Loucy (cell line): ENCODE results near the gene MEX3B.

Source experiments
- H2AFZ ChIP-seq: fragments of 200-600 bp; sonication (generic); 2 replicates; pipeline ENCODE4 v1.6.0; 2016; ENCODE audit warnings: antibody characterized with exemption, mild to moderate bottlenecking, low read length, moderate library complexity
- H3F3A ChIP-seq: fragments of 200-600 bp; 2 replicates; pipeline ENCODE4 v1.6.0; 2016; ENCODE audit warnings: antibody characterized with exemption, low read depth, mild to moderate bottlenecking
- H3K27me3 ChIP-seq: fragments of 200-600 bp; sonication (generic); 2 replicates; pipeline ENCODE4 v1.6.1; 2014; ENCODE audit warnings: low read length, mild to moderate bottlenecking; ENCODE audit not compliant: insufficient read depth, poor library complexity, severe bottlenecking
- H3K36me3 ChIP-seq: fragments of 200-600 bp; sonication (generic); 2 replicates; pipeline ENCODE4 v1.6.1; 2016; ENCODE audit warnings: low read length; ENCODE audit not compliant: insufficient read depth
- H3K4me1 ChIP-seq: fragments of 200-600 bp; sonication (generic); 2 replicates; pipeline ENCODE4 v1.5.1; 2014; ENCODE audit warnings: low read length, mild to moderate bottlenecking; ENCODE audit not compliant: insufficient read depth, poor library complexity, severe bottlenecking
- H3K4me2 ChIP-seq: fragments of 200-600 bp; sonication (generic); 2 replicates; pipeline ENCODE4 v1.6.0; 2014; ENCODE audit warnings: antibody characterized with exemption, low read length, low read depth, mild to moderate bottlenecking; ENCODE audit not compliant: poor library complexity, severe bottlenecking
- H3K4me3 ChIP-seq: fragments of 200-600 bp; sonication (generic); 2 replicates; pipeline ENCODE4 v1.5.1; 2014; ENCODE audit warnings: low read length, mild to moderate bottlenecking, mixed read lengths; ENCODE audit not compliant: poor library complexity, severe bottlenecking
- H3K79me2 ChIP-seq: fragments of 200-600 bp; sonication (generic); 2 replicates; pipeline ENCODE4 v1.6.1; 2014; ENCODE audit warnings: low read length; ENCODE audit not compliant: insufficient read depth
- H3K9ac ChIP-seq: fragments of 200-600 bp; sonication (generic); 2 replicates; pipeline ENCODE4 v1.6.0; 2014; ENCODE audit warnings: mild to moderate bottlenecking, low read depth, low read length, moderate library complexity; ENCODE audit not compliant: poor library complexity, severe bottlenecking
- H3K9me2 ChIP-seq: fragments of 200-600 bp; sonication (generic); replicated peaks from 2 replicates; pipeline ENCODE4 v1.6.1; 2016; ENCODE audit warnings: low read depth, low read length, mixed read lengths
- H3K9me3 ChIP-seq: fragments of 200-600 bp; sonication (generic); 2 replicates; pipeline ENCODE4 v1.6.1; 2014; ENCODE audit warnings: mild to moderate bottlenecking, antibody characterized with exemption, low read length, low read depth; ENCODE audit not compliant: insufficient read depth
- H4K20me1 ChIP-seq: fragments of 200-600 bp; sonication (generic); 2 replicates; pipeline ENCODE4 v1.6.0; 2014; ENCODE audit warnings: antibody characterized with exemption, low read length, mild to moderate bottlenecking; ENCODE audit not compliant: insufficient read depth, poor library complexity, severe bottlenecking
- EZH2phosphoT487 ChIP-seq: fragments of 200-600 bp; IDR thresholded peaks from 2 replicates; pipeline ENCODE4 v1.6.1; 2018; ENCODE audit warnings: antibody characterized with exemption, mild to moderate bottlenecking, moderate library complexity, borderline replicate concordance
- TF ChIP-seq, protein P1 (sequence below): fragments of 200-600 bp; sonication (generic); conservative IDR thresholded peaks from 2 replicates; pipeline ENCODE4 v1.5.1; 2014; ENCODE audit warnings: mild to moderate bottlenecking, antibody characterized with exemption, low read length

MEX3B gene

DNA sequence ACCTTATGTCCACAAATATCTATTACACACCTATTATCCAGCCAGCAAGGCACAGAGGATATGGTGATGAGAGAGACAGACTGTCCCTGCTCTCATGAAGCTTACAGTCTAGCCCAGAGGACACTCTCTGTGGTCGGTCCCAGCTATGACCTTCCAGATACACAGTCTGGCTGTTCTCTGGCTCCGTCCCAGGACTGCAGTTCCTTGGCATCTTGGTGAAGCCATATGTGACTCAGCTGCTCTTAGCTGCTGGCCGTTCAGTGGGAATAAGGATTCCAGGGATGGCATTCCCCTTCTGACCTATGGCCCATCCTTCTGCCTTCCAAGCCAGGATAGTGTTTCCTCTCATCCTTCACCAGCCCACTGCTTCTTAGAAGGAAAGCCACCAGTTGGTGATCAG is 30.8 kb downstream of the MEX3B start:
- H2AFZ ChIP-seq = no peak overlapping the region
- H3K9ac ChIP-seq = no peak overlapping the region
- H3K4me1 ChIP-seq = peaks cover 10% of the 10 kb centered on the region
- H3K9me3 ChIP-seq = no peaks in the 10 kb centered on the region
- H3K27me3 ChIP-seq = no peaks in the 10 kb centered on the region
- no peaks in the 10 kb centered on the region for H3K9me2 ChIP-seq
- H4K20me1 ChIP-seq = no peaks in the 10 kb centered on the region
- no peak overlapping the region for H3K4me2 ChIP-seq
- no peak for TF ChIP-seq EZH2phosphoT487
- TF ChIP-seq, protein P1, sequence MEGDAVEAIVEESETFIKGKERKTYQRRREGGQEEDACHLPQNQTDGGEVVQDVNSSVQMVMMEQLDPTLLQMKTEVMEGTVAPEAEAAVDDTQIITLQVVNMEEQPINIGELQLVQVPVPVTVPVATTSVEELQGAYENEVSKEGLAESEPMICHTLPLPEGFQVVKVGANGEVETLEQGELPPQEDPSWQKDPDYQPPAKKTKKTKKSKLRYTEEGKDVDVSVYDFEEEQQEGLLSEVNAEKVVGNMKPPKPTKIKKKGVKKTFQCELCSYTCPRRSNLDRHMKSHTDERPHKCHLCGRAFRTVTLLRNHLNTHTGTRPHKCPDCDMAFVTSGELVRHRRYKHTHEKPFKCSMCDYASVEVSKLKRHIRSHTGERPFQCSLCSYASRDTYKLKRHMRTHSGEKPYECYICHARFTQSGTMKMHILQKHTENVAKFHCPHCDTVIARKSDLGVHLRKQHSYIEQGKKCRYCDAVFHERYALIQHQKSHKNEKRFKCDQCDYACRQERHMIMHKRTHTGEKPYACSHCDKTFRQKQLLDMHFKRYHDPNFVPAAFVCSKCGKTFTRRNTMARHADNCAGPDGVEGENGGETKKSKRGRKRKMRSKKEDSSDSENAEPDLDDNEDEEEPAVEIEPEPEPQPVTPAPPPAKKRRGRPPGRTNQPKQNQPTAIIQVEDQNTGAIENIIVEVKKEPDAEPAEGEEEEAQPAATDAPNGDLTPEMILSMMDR = no peak
- H3K36me3 ChIP-seq = no peaks in the 10 kb centered on the region
- no peaks in the 10 kb centered on the region for H3K79me2 ChIP-seq
- no peak overlapping the region for H3K4me3 ChIP-seq
- H3F3A ChIP-seq = no peaks in the 10 kb centered on the region

DNA sequence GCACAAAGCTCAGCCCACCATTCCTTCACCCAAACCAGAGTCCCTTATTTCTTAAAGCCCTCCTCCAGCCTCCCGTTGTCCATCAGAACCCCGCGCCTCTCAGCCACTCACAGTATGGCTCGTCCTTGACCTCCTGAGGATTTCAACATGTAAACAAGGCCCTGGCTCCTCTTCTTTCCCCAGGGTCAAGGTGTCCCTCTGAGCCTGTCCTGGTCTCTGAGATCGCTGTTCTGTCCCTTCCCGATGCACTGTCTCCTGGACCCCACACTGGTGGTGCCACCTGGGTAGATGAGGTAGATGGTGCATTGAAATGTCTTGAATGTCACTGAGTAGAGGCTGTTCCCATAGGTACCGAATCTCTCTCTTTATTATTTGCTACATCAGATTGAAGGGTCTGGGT is 32.9 kb downstream of the MEX3B start:
- no peak overlapping the region for H3K4me3 ChIP-seq
- H3F3A ChIP-seq = no peaks in the 10 kb centered on the region
- no peaks in the 10 kb centered on the region for H3K9me3 ChIP-seq
- H2AFZ ChIP-seq = no peak overlapping the region
- H3K36me3 ChIP-seq = no peaks in the 10 kb centered on the region
- H3K9me2 ChIP-seq = no peaks in the 10 kb centered on the region
- no peak overlapping the region for H3K9ac ChIP-seq
- H4K20me1 ChIP-seq = no peaks in the 10 kb centered on the region
- no peaks in the 10 kb centered on the region for H3K27me3 ChIP-seq
- H3K79me2 ChIP-seq = no peaks in the 10 kb centered on the region
- no peak overlapping the region for H3K4me2 ChIP-seq
- peaks cover 7% of the 10 kb centered on the region for H3K4me1 ChIP-seq
- TF ChIP-seq, protein P1 = no peak
- no peak for TF ChIP-seq EZH2phosphoT487

DNA sequence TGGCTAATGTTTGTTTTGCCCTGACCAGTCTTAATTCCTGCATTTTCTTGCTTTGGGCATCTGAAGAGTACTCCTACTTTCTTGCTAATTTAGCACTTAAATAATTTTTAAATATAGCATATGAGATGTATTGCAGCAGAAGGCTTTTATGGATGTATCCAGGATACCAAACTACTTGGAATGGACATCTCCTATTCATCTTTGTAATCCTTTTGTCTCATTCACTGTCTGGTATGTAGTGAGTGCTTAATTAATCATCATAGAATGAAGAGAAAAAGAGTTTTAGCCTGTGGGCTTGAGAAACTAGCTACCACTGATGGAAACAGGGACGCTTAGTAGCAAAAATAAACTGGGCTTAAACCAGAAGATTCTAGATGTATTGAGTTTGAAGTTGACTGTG is 40.6 kb downstream of the MEX3B start:
- Histone ChIP-seq H3K27me3 (no peaks in the 10 kb centered on the region), H3K9me2 (no peaks in the 10 kb centered on the region), H3K4me1 (no peaks in the 10 kb centered on the region), H3F3A (no peaks in the 10 kb centered on the region), H3K4me2 (no peak overlapping the region), H3K9ac (no peak overlapping the region), H3K36me3 (no peaks in the 10 kb centered on the region), H3K9me3 (no peaks in the 10 kb centered on the region), H3K4me3 (no peak overlapping the region), H3K79me2 (no peaks in the 10 kb centered on the region), H2AFZ (no peak overlapping the region), H4K20me1 (no peaks in the 10 kb centered on the region)
- TF ChIP-seq, protein P1 = no peak
- no peak for TF ChIP-seq EZH2phosphoT487
